ENCODE results near the gene KRT6B. TPM values are rescaled to one million over a fixed set of nuclear protein-coding genes. Genes with fewer than 3 reads are reported as not detected.

KRT6B gene
- total and polyA plus RNA-seq, 2 of the 8 experiments (the other 6 are each of a cell fraction or from before 2014, with no cell fraction given), result not detected

DNA sequence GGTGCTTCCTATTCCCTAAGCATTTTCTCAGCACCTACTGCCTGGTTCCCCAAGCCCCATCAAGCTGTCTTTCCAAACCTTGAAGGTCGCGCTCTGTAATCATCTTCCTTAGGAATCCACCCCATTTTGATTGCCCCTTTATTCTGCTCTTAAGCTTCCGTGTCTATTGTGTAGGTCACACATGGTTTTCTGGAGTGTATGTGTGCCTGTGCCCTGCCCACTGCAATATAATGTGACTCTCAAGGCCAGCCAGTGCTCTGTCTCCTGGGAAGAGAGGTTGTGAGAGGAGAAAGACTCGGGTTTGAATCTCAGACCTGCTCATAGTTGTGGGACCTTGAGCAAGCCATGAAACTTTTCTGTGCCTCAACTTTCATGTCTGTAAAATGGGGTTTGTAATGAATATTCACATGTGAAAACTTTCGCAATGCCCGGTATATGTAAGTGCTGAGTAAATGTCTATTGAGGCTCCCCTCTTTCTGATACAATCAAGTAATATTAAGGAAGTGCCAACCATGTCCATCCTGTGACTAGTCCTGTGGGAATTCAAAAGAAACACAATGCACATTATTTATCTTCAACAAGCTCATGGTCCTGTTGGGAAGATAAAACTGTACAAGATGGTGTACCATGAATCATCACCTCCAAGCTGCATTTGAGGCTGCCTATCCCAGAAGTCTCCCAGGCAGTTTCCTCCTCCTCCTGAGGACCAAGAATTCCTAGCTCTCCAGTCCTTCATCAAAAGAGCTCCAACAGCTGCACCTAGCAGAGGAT lies 17.0 kb downstream of the KRT6B start (continued):
- no peak for TF ChIP-seq TAF7 (optimal IDR thresholded peaks at IDR 0.05; ENCODE audit: borderline replicate concordance, low read depth, low read length)
